Keratinocyte (primary cell): ENCODE results near the gene CELSR3. TPM values are rescaled to one million over a fixed set of nuclear protein-coding genes. Genes with fewer than 3 reads are reported as not detected.

Source experiments
- DNase-seq: peaks from one replicate; pipeline ENCODE4 v3.0.0-alpha.2; 2011; ENCODE audit warnings: low read depth, missing footprints, low spot score
- FAIRE-seq: peaks from 2 replicates; lab custom pipeline; 2011; peaks lifted over from hg19 to GRCh38; lab: Jason Lieb, UNC
- H2AFZ ChIP-seq: 2 replicates; pipeline ENCODE4 v1.6.0; 2012; ENCODE audit warnings: low read length, control low read depth, inconsistent platforms; ENCODE audit not compliant: control insufficient read depth
- H3K27ac ChIP-seq: 2 replicates; pipeline ENCODE4 v1.5.1; 2011; ENCODE audit warnings: low read length; ENCODE audit not compliant: control insufficient read depth, insufficient read depth
- H3K27me3 ChIP-seq: 3 replicates; pipeline ENCODE4 v1.6.0; 2011; ENCODE audit warnings: low read length; ENCODE audit not compliant: control insufficient read depth, insufficient read depth; ENCODE audit errors: extremely low read depth
- H3K36me3 ChIP-seq, 2 experiments: 2 replicates in 1 of 2; 3 replicates in 1 of 2; pipeline ENCODE4 v1.5.1; 2011; ENCODE audit warnings: low read length in 2 of 2, mild to moderate bottlenecking in 1 of 2; ENCODE audit not compliant: control insufficient read depth in 2 of 2, insufficient read depth in 2 of 2; ENCODE audit errors: extremely low read depth in 1 of 2
- H3K4me1 ChIP-seq: 3 replicates; pipeline ENCODE4 v1.5.1; 2011; ENCODE audit warnings: low read length; ENCODE audit not compliant: control insufficient read depth, insufficient read depth; ENCODE audit errors: extremely low read depth
- H3K4me2 ChIP-seq: 3 replicates; pipeline ENCODE4 v1.6.0; 2011; ENCODE audit warnings: low read depth, low read length; ENCODE audit not compliant: control insufficient read depth, insufficient read depth; ENCODE audit errors: extremely low read depth
- H3K4me3 ChIP-seq, 3 experiments: fragments of 200-600 bp in 1 of 3; sonication (generic) in 1 of 3; 2 replicates in 2 of 3; 3 replicates in 1 of 3; pipeline ENCODE4 v1.5.1; 2011 to 2016; ENCODE audit warnings: low read length in 3 of 3, mild to moderate bottlenecking in 3 of 3, control low read depth in 2 of 3, inconsistent platforms in 1 of 3, low read depth in 1 of 3, mixed read lengths in 1 of 3, mixed run types in 1 of 3, moderate library complexity in 1 of 3; ENCODE audit not compliant: control insufficient read depth in 2 of 3, insufficient read depth in 2 of 3; ENCODE audit errors: extremely low read depth in 1 of 3
- H3K79me2 ChIP-seq: 2 replicates; pipeline ENCODE4 v1.6.0; 2012; ENCODE audit warnings: low read length; ENCODE audit not compliant: control insufficient read depth, insufficient read depth
- H3K9ac ChIP-seq: 3 replicates; pipeline ENCODE4 v1.6.0; 2011; ENCODE audit warnings: low read length; ENCODE audit not compliant: control insufficient read depth, insufficient read depth; ENCODE audit errors: extremely low read depth
- H3K9me1 ChIP-seq: 3 replicates; pipeline ENCODE4 v1.6.0; 2011; ENCODE audit warnings: low read length; ENCODE audit not compliant: control insufficient read depth, insufficient read depth; ENCODE audit errors: extremely low read depth
- H3K9me3 ChIP-seq: 2 replicates; pipeline ENCODE4 v1.5.1; 2012; ENCODE audit warnings: low read depth, low read length; ENCODE audit not compliant: control insufficient read depth
- H4K20me1 ChIP-seq: 3 replicates; pipeline ENCODE4 v1.6.0; 2011; ENCODE audit warnings: low read length; ENCODE audit not compliant: control insufficient read depth, insufficient read depth; ENCODE audit errors: extremely low read depth
- EZH2 ChIP-seq: IDR thresholded peaks from one replicate; pipeline ENCODE4 v1.6.1; 2012; ENCODE audit warnings: inconsistent platforms, mild to moderate bottlenecking, low read length, moderate library complexity
- dilution Hi-C: fragments of 300-500 bp; cut with MboI; formaldehyde crosslinking; loops from one replicate; pipeline ENCODE4 v1.7.0; 2020; ENCODE audit warnings: low sequenced_read_pairs; ENCODE audit not compliant: extremely low pct_ligation_motif_present
- polyA plus RNA-seq, 5 experiments: library from polyadenylated mRNA; depleted of rRNA in 3 of 5; stranded (reverse) in 3 of 5; stranded (forward) in 1 of 5; unstranded in 1 of 5; fragments of >200 nt; gene quantifications; 1 replicate in 1 of 5; 2 replicates in 3 of 5; 3 replicates in 1 of 5; pipeline versions ENCODE4 v1.2.1 to v1.2.3, GENCODE V29; 2011 to 2012; ENCODE audit warnings: missing spikeins in 2 of 5, low read depth in 1 of 5, low replicate concordance in 1 of 5
- TF ChIP-seq, protein P1 (sequence below), 3 experiments: IDR thresholded peaks in 1 of 3; conservative IDR thresholded peaks in 1 of 3; optimal IDR thresholded peaks in 1 of 3; 2 replicates in 2 of 3; 3 replicates in 1 of 3; pipeline versions ENCODE3 to v1.5.1; 2011; ENCODE audit warnings: low read length in 3 of 3, mild to moderate bottlenecking in 3 of 3, moderate library complexity in 2 of 3, control low read depth in 1 of 3, inconsistent platforms in 1 of 3; ENCODE audit not compliant: insufficient read depth in 2 of 3; ENCODE audit errors: extremely low read depth in 1 of 3

CELSR3 gene
- polyA plus RNA-seq, 1 donor (not counting 4 experiments of a cell fraction or from before 2014, with no cell fraction given): 0.25 TPM

DNA sequence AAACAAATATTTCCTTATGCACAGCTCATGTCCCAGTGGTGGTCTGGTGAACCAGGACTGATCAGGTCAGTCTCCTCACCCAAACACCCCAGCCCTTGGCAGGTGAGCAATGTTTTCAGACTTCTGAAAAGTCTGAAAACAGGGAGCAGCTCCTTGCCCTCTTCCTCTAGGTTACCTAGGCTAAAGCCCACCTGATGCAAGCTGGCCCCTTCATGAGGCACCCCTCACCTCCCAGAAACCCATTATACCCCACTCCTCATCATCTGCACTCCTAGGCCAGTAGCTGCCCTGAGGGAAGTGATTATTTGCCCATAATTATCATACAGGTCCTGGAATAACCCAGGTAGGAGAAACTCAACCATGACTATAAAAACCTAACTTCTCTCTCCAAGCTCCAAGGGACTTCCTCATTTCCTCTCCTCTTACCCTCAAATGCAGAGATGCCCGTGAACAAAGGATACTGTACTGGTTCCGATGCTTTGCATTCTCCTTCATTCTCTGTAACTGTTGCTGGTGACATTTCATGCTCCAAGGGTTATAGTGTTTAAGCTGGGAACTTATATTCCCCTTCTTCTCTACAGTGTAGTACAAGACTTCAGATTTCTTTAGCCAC lies 28.3 kb upstream of the CELSR3 start:
- no peak for FAIRE-seq
- no peak overlapping the region for H3K4me2 ChIP-seq
- H4K20me1 ChIP-seq: peaks cover 19% of the 10 kb centered on the region

DNA sequence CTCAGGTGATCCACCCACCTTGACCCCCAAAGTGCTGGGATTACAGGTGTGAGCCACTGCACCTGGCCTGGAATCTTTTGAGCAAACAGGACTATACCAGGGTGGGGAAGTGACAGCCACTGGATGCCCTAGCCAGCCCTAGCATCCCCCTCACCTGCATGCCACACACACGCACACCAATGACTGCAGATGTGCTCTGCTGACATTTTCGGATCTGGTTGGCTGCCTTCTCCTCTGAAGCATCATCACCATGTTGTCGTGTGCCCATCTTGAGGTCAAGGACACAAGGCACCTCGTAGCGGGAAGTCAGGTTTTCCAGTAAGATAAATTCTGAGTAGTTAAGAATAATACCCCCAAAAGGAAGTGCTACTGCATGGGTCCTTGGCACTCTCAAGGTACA lies 26.7 kb upstream of the CELSR3 start:
- FAIRE-seq: no peak
- no peaks in the 10 kb centered on the region for H3K9me3 ChIP-seq
- H3K4me3 ChIP-seq: no peak overlapping the region
- peaks cover 32% of the 10 kb centered on the region for H3K4me1 ChIP-seq
- TF ChIP-seq EZH2: no peak
- TF ChIP-seq, protein P1, sequence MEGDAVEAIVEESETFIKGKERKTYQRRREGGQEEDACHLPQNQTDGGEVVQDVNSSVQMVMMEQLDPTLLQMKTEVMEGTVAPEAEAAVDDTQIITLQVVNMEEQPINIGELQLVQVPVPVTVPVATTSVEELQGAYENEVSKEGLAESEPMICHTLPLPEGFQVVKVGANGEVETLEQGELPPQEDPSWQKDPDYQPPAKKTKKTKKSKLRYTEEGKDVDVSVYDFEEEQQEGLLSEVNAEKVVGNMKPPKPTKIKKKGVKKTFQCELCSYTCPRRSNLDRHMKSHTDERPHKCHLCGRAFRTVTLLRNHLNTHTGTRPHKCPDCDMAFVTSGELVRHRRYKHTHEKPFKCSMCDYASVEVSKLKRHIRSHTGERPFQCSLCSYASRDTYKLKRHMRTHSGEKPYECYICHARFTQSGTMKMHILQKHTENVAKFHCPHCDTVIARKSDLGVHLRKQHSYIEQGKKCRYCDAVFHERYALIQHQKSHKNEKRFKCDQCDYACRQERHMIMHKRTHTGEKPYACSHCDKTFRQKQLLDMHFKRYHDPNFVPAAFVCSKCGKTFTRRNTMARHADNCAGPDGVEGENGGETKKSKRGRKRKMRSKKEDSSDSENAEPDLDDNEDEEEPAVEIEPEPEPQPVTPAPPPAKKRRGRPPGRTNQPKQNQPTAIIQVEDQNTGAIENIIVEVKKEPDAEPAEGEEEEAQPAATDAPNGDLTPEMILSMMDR (optimal IDR thresholded peaks at IDR 0.05 in 1 of 3, IDR thresholded peaks at IDR 0.05 in 1 of 3, conservative IDR thresholded peaks at IDR 0.05 in 1 of 3; ENCODE audit: extremely low read depth in 1 of 3, insufficient read depth in 2 of 3, low read length in 3 of 3): no peak
- peaks cover 37% of the 10 kb centered on the region for H3K79me2 ChIP-seq
- H3K36me3 ChIP-seq: peaks cover 46 to 58% of the 10 kb centered on the region in 2 experiments
- H2AFZ ChIP-seq: no peak overlapping the region
- H4K20me1 ChIP-seq: peaks cover 8% of the 10 kb centered on the region
- H3K4me2 ChIP-seq: no peak overlapping the region
- dilution Hi-C loops: no loop called here
- no peaks in the 10 kb centered on the region for H3K27me3 ChIP-seq
- no peak overlapping the region for H3K9ac ChIP-seq
- no peaks in the 10 kb centered on the region for H3K9me1 ChIP-seq
- no peak for DNase-seq
- H3K27ac ChIP-seq: no peak overlapping the region

More for the DNA sequence above, 28.3 kb upstream of the CELSR3 start:
- no peak overlapping the region for H3K4me3 ChIP-seq
- TF ChIP-seq, protein P1 (optimal IDR thresholded peaks at IDR 0.05 in 1 of 3, IDR thresholded peaks at IDR 0.05 in 1 of 3, conservative IDR thresholded peaks at IDR 0.05 in 1 of 3; ENCODE audit: extremely low read depth in 1 of 3, insufficient read depth in 2 of 3, low read length in 3 of 3): no peak
- no peak for TF ChIP-seq EZH2
- H3K79me2 ChIP-seq: peaks cover 35% of the 10 kb centered on the region
- dilution Hi-C loops: no loop called here
- H2AFZ ChIP-seq: no peak overlapping the region
- H3K9me1 ChIP-seq: peaks cover 5% of the 10 kb centered on the region
- H3K4me1 ChIP-seq: peaks cover 34% of the 10 kb centered on the region
- H3K27me3 ChIP-seq: no peaks in the 10 kb centered on the region
- H3K27ac ChIP-seq: no peak overlapping the region
- H3K9me3 ChIP-seq: no peaks in the 10 kb centered on the region
- H3K9ac ChIP-seq: no peak overlapping the region
- H3K36me3 ChIP-seq: peaks cover 56 to 63% of the 10 kb centered on the region in 2 experiments
- no peak for DNase-seq
